Spleen (tissue), 11 donors: ENCODE data around the gene FBLN2. TPM values are rescaled to one million over a fixed set of nuclear protein-coding genes. Genes with fewer than 3 reads are reported as not detected.

ENCODE experiments used
- DNase-seq: peaks from one replicate; pipeline ENCODE4 v3.0.0-alpha.2; 2020
- H3K27ac ChIP-seq, 8 donors: fragments of 200-600 bp; sonication (generic) in 7 of 8; 1 replicate in 4 of 8; 2 replicates in 4 of 8; pipeline versions ENCODE4 v1.5.0 to v1.8.0; 2016 to 2021; ENCODE audit warnings: inconsistent platforms in 4 of 8, mild to moderate bottlenecking in 4 of 8, moderate library complexity in 1 of 8
- H3K27me3 ChIP-seq, 7 donors: fragments of 200-600 bp; sonication (generic) in 6 of 7; replicated peaks in 1 of 7; 1 replicate in 4 of 7; 2 replicates in 3 of 7; pipeline versions ENCODE4 v1.5.0 to v1.8.0; 2016 to 2021; ENCODE audit warnings: inconsistent platforms in 3 of 7, mild to moderate bottlenecking in 1 of 7
- H3K36me3 ChIP-seq, 6 donors: fragments of 200-600 bp; sonication (generic) in 5 of 6; 1 replicate in 4 of 6; 2 replicates in 2 of 6; pipeline versions ENCODE4 v1.5.0 to v1.8.0; 2016 to 2021; ENCODE audit warnings: inconsistent platforms in 2 of 6
- H3K4me1 ChIP-seq, 6 donors: fragments of 200-600 bp; sonication (generic) in 5 of 6; 1 replicate in 3 of 6; 2 replicates in 3 of 6; pipeline versions ENCODE4 v1.5.0 to v1.8.0; 2016 to 2021; ENCODE audit warnings: inconsistent platforms in 3 of 6
- H3K4me3 ChIP-seq, 8 donors: fragments of 200-600 bp; sonication (generic) in 7 of 8; 1 replicate in 4 of 8; 2 replicates in 4 of 8; pipeline versions ENCODE4 v1.5.0 to v1.8.0; 2016 to 2021; ENCODE audit warnings: inconsistent platforms in 4 of 8, mild to moderate bottlenecking in 4 of 8, moderate library complexity in 2 of 8
- H3K9me3 ChIP-seq, 8 donors: fragments of 200-600 bp; sonication (generic) in 7 of 8; 1 replicate in 4 of 8; 2 replicates in 4 of 8; pipeline versions ENCODE4 v1.5.0 to v1.8.0; 2016 to 2021; ENCODE audit warnings: inconsistent platforms in 4 of 8
- CTCF ChIP-seq, 11 experiments: fragments of 200-600 bp in 7 of 11; fragments of 450-650 bp in 4 of 11; sonication (generic) in 4 of 11; IDR thresholded peaks in 8 of 11; conservative IDR thresholded peaks in 3 of 11; 1 replicate in 7 of 11; 2 replicates in 4 of 11; pipeline versions ENCODE4 v1.4.0 to v1.8.0; 2016 to 2021; ENCODE audit warnings: antibody characterized with exemption in 11 of 11, inconsistent platforms in 4 of 11, mild to moderate bottlenecking in 1 of 11
- POLR2A ChIP-seq, 3 donors: fragments of 450-650 bp; IDR thresholded peaks; one replicate each; pipeline ENCODE4 v1.5.1; 2017; ENCODE audit warnings: antibody characterized with exemption in 3 of 3, mild to moderate bottlenecking in 1 of 3
- POLR2AphosphoS5 ChIP-seq, 3 donors: sonication (generic); formaldehyde crosslinking; IDR thresholded peaks; one replicate each; pipeline ENCODE4 v1.5.1; 2017; ENCODE audit warnings: antibody characterized with exemption in 3 of 3
- WGBS, 5 donors: extraction: QIAGEN DNeasy Blood & Tissue Kit in 3 of 5; methylation state at CpG; one replicate each; pipeline versions ENCODE4 v1.1.5 to v1.1.7; 2013 to 2018; 5-methylcytosine and 5-hydroxymethylcytosine counted together
- intact Hi-C: fragments of 100-400 bp; cut with DNase I; formaldehyde crosslinking; loops from one replicate; pipeline ENCODE4 v1.15.0; 2023; ENCODE audit warnings: low total_unique reads
- polyA plus RNA-seq, 3 donors: library from polyadenylated mRNA; stranded (reverse); fragments of 200-250 nt; gene quantifications; one replicate each; pipeline ENCODE4 v1.2.1, GENCODE V29; 2013
- total RNA-seq, 7 donors: library from RNA; depleted of rRNA in 3 of 7; stranded (reverse); fragments of >200 nt in 3 of 7; fragmentation: NEBNext Ultra II Directional in 4 of 7; extraction: Animal tissue kit (Norgen Biotek cat#: 25700) in 4 of 7; gene quantifications; one replicate each; pipeline versions ENCODE4 v1.1.0 to v1.2.1, GENCODE V29; 2016 to 2021
- donor health status: healthy with polysubstance abuse.
- donor health status: DM: no; HTN: no; CAD: no; lungs with moderate emphysema.
- donor health status: DM: no; HTN: no; CAD: no.
- donor health status: Bipolar disorder and iron deficiency.
- donor health status: healthy.
- donor health status: DM: no; HTN: no; CAD: no.
- donor health status: DM: yes; HTN: yes; CAD: no.

The FBLN2 gene
- total and polyA plus RNA-seq, 10 donors = 6.1 to 28.2 (median 12.5) TPM

GRCh38 chr3:13512451-13512850 lies 36.5 kb upstream of the FBLN2 start:
- H3K27me3 ChIP-seq = no peaks in the 10 kb centered on the region
- H3K4me3 ChIP-seq = no peak overlapping the region
- TF ChIP-seq CTCF (IDR thresholded peaks at IDR 0.05 in 8 of 11, conservative IDR thresholded peaks at IDR 0.05 in 3 of 11) (no peak), POLR2AphosphoS5 (IDR thresholded peaks at IDR 0.05) (no peak)
- H3K27ac ChIP-seq = no peak overlapping the region
- no peaks in the 10 kb centered on the region for H3K9me3 ChIP-seq
- DNase-seq = peak; percentile 69
- 80 to 93% (median 87%) methylated on average over 5 to 7 of the region's 7 CpGs for WGBS, 5 donors
- peaks cover 0 to 14% (median 4%) of the 10 kb centered on the region in 6 donors for H3K4me1 ChIP-seq
- no peaks in the 10 kb centered on the region for H3K36me3 ChIP-seq
- intact Hi-C loops = no loop called here

- H3K9me3 ChIP-seq = no peaks in the 10 kb centered on the region
- no peak for TF ChIP-seq POLR2A (IDR thresholded peaks at IDR 0.05)
- TF ChIP-seq POLR2AphosphoS5 (IDR thresholded peaks at IDR 0.05) = no peak
- no peak for TF ChIP-seq CTCF (IDR thresholded peaks at IDR 0.05 in 8 of 11, conservative IDR thresholded peaks at IDR 0.05 in 3 of 11)
- H3K27ac ChIP-seq = no peak overlapping the region
- DNase-seq = peak; percentile 54
- H3K27me3 ChIP-seq = no peaks in the 10 kb centered on the region
- WGBS, 5 donors = 74 to 86% (median 82%) methylated on average over 14 to 20 of the region's 20 CpGs
- peaks cover 0 to 14% (median 3%) of the 10 kb centered on the region in 6 donors for H3K4me1 ChIP-seq
- intact Hi-C loops = no loop called here
- no peak overlapping the region for H3K4me3 ChIP-seq
- no peaks in the 10 kb centered on the region for H3K36me3 ChIP-seq
Observed at GRCh38 chr3:13513051-13513912, 35.6 kb upstream of the FBLN2 start.

- 76 to 87% (median 81%) methylated on average over 9 to 10 of the region's 10 CpGs for WGBS, 5 donors
Observed at GRCh38 chr3:13513913-13514517, 34.9 kb upstream of the FBLN2 start.

More at GRCh38 chr3:13513913-13514517, 34.9 kb upstream of the FBLN2 start:
- intact Hi-C loops = no loop called here
- peaks cover 0 to 20% (median 5%) of the 10 kb centered on the region in 6 donors for H3K4me1 ChIP-seq
- TF ChIP-seq CTCF (IDR thresholded peaks at IDR 0.05 in 8 of 11, conservative IDR thresholded peaks at IDR 0.05 in 3 of 11) (no peak), POLR2A (IDR thresholded peaks at IDR 0.05) (no peak), POLR2AphosphoS5 (IDR thresholded peaks at IDR 0.05) (no peak)
- DNase-seq = peak; percentile 60
- H3K27ac ChIP-seq = no peak overlapping the region
- H3K9me3 ChIP-seq = no peaks in the 10 kb centered on the region
- no peak overlapping the region for H3K4me3 ChIP-seq
- no peaks in the 10 kb centered on the region for H3K36me3 ChIP-seq
- no peaks in the 10 kb centered on the region for H3K27me3 ChIP-seq
